HepG2 (cell line): ENCODE data around the gene S100A10. TPM values are rescaled to one million over a fixed set of nuclear protein-coding genes. Genes with fewer than 3 reads are reported as not detected.

Experiments used
- ARID4A ChIP-seq: sonication (generic); formaldehyde crosslinking; IDR thresholded peaks from 2 replicates; pipeline ENCODE4 v1.5.0; 2020; ENCODE audit warnings: mild to moderate bottlenecking, missing genetic modification reagents, borderline replicate concordance
- EEA1 ChIP-seq: sonication (generic); formaldehyde crosslinking; IDR thresholded peaks from 2 replicates; pipeline ENCODE4 v1.5.1; 2020; ENCODE audit warnings: mild to moderate bottlenecking, missing genetic modification reagents, borderline replicate concordance
- ELF3 ChIP-seq: IDR thresholded peaks from 2 replicates; pipeline ENCODE4 v1.6.1; 2016; ENCODE audit warnings: missing genetic modification reagents, missing compliant biosample characterization
- HIC2 ChIP-seq: sonication (generic); formaldehyde crosslinking; IDR thresholded peaks from 2 replicates; pipeline ENCODE4 v1.9.0; 2022; ENCODE audit warnings: low read depth, missing genetic modification reagents
- KDM1A ChIP-seq: IDR thresholded peaks from 2 replicates; pipeline ENCODE4 v1.6.1; 2016; ENCODE audit warnings: missing compliant biosample characterization
- NFIC ChIP-seq: IDR thresholded peaks from 2 replicates; pipeline ENCODE4 v1.6.1; 2012; ENCODE audit warnings: mild to moderate bottlenecking, low read length, inconsistent platforms
- RERE ChIP-seq: IDR thresholded peaks from 2 replicates; pipeline ENCODE4 v1.6.1; 2016; ENCODE audit warnings: low read depth, missing genetic modification reagents, missing compliant biosample characterization
- ZBTB49 ChIP-seq: sonication (generic); formaldehyde crosslinking; IDR thresholded peaks from 2 replicates; pipeline ENCODE4 v1.4.0; 2020; ENCODE audit warnings: missing genetic modification reagents, borderline replicate concordance
- ZNF256 ChIP-seq: sonication (generic); formaldehyde crosslinking; conservative IDR thresholded peaks from 2 replicates; pipeline ENCODE4 v1.4.0; 2020; ENCODE audit warnings: missing genetic modification reagents
- ZNF33B ChIP-seq: sonication (generic); formaldehyde crosslinking; IDR thresholded peaks from 2 replicates; pipeline ENCODE4 v1.5.1; 2020; ENCODE audit warnings: mild to moderate bottlenecking, missing genetic modification reagents
- ZNF562 ChIP-seq: sonication (generic); formaldehyde crosslinking; IDR thresholded peaks from 2 replicates; pipeline ENCODE4 v1.8.0; 2022; ENCODE audit warnings: missing genetic modification reagents, borderline replicate concordance
- ZNF607 ChIP-seq: sonication (generic); formaldehyde crosslinking; IDR thresholded peaks from 2 replicates; pipeline ENCODE4 v1.5.1; 2020; ENCODE audit warnings: missing genetic modification reagents, mild to moderate bottlenecking, borderline replicate concordance
- ZNF703 ChIP-seq: sonication (generic); formaldehyde crosslinking; IDR thresholded peaks from 2 replicates; pipeline ENCODE4 v1.5.1; 2020; ENCODE audit warnings: missing genetic modification reagents, mild to moderate bottlenecking, moderate library complexity, borderline replicate concordance
- ZNF782 ChIP-seq: sonication (generic); formaldehyde crosslinking; IDR thresholded peaks from 2 replicates; pipeline ENCODE4 v1.4.0; 2020; ENCODE audit warnings: missing genetic modification reagents, mild to moderate bottlenecking, borderline replicate concordance
- polyA plus RNA-seq, 8 experiments: library from polyadenylated mRNA; depleted of rRNA in 3 of 8; stranded (reverse) in 7 of 8; unstranded in 1 of 8; fragments of >200 nt; fragmentation: Illumina TruSeq in 4 of 8; extraction: Trizol in 4 of 8; gene quantifications; 2 replicates each; pipeline versions ENCODE4 v1.2.1 to v1.2.3, GENCODE V29; 2011 to 2016; ENCODE audit warnings: low read depth in 4 of 8, missing spikeins in 1 of 8, mixed read lengths in 1 of 8; ENCODE audit not compliant: insufficient read depth in 1 of 8
- total RNA-seq, 5 experiments: library from RNA; depleted of rRNA; stranded (reverse); fragments of >200 nt; fragmentation: Illumina TruSeq; extraction: Trizol; gene quantifications; 2 replicates each; pipeline ENCODE4 v1.2.3, GENCODE V29; 2016; ENCODE audit warnings: low read depth in 1 of 5

The S100A10 gene
- total and polyA plus RNA-seq, 2 of the 13 experiments (the other 11 are each of a cell fraction or from before 2014, with no cell fraction given) = 16.8 to 28.7 TPM

DNA sequence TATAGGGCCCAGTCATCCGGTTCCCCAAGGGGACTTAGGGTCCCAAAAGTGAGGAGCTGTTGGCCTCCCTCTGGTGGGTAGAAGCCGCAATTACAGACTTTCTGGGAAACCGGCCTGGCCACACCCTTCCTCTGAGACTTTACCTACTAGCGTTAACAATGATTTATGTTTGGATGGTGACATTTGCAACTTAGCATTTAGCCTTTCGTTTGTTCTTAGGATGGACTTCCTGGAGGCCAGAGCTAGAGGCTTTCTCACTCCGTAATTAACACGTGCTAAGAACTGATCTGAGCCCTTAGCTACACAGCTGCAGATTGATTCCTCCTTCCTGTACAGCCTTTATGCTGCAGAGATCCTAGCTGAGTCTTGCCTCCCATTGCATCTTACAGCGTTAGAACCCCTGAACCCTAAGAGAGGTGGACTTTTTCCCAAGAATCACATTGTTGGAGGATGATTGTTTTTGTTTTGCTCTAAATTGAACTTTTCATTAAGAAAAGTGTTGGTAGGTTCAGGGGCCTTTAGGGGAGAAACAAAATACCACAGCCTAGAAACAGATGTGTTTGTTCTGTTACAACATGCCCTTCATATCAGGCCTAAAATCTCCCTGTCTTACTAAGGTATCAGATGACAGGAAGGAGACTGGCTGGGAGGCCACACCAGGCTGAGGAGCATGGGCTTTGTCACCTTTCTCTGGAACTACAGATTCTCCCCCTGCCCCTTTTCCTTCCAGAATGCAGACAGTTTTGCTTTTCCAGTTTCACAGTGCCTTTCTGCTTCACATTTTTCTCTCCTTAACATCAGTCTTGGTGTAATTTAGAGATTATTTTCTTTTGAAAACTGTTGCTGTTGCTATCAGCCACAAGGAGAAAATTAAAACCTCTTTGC is 41.2 kb upstream of the S100A10 start (continued):
- no peak for TF ChIP-seq KDM1A
- no peak for TF ChIP-seq RERE (CRISPR knock-in tag)
- no peak for TF ChIP-seq ZNF782 (CRISPR knock-in tag)
- TF ChIP-seq ELF3 = 0 out of 2 replicates have a peak, but pooled peaks have one; percentile 17
- no peak for TF ChIP-seq NFIC
- peak; percentile 28; the same call in 1 of the 2 replicates for TF ChIP-seq ARID4A
- no peak for TF ChIP-seq ZNF33B (CRISPR knock-in tag)
- no peak for TF ChIP-seq ZNF256 (CRISPR knock-in tag)
- TF ChIP-seq ZNF703 (CRISPR knock-in tag) = no peak
- no peak for TF ChIP-seq ZNF562
- no peak for TF ChIP-seq ZBTB49 (CRISPR knock-in tag)
- TF ChIP-seq HIC2 (CRISPR knock-in tag) = no peak
- TF ChIP-seq ZNF607 (CRISPR knock-in tag) = no peak
- no peak for TF ChIP-seq EEA1 (CRISPR knock-in tag)
